Measurements from ENCODE around the gene RHNO1.

DNA sequence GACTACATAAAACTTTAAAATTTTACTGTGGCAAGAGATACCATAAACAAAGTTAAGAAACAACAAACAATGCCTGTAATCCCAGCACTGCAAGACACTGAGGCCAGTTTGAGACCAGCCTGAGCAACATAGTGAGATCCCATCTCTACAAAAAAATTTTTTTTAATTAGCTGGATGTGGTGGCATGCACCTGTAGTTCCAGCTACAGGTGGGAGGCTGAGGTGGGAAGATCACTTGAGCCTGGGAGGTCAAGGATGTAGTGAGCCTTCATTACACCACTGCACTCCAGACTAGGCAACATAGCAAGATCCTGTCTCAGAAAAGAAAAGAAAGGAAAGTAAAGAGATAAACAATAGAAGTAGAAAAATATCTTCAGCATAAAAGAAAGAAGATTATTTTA, 16.9 kb upstream of the RHNO1 start:
- TF ChIP-seq ELF4 (CRISPR knock-in tag; IDR thresholded peaks at IDR 0.05; ENCODE audit: low read depth) (no peak), NR2C2 (CRISPR knock-in tag; IDR thresholded peaks at IDR 0.05) (no peak), GRHL2 (CRISPR knock-in tag; IDR thresholded peaks at IDR 0.05; ENCODE audit: insufficient replicate concordance, severe bottlenecking) (no peak), ZNF671 (CRISPR knock-in tag; IDR thresholded peaks at IDR 0.05) (no peak)
- TF ChIP-seq, protein P1, sequence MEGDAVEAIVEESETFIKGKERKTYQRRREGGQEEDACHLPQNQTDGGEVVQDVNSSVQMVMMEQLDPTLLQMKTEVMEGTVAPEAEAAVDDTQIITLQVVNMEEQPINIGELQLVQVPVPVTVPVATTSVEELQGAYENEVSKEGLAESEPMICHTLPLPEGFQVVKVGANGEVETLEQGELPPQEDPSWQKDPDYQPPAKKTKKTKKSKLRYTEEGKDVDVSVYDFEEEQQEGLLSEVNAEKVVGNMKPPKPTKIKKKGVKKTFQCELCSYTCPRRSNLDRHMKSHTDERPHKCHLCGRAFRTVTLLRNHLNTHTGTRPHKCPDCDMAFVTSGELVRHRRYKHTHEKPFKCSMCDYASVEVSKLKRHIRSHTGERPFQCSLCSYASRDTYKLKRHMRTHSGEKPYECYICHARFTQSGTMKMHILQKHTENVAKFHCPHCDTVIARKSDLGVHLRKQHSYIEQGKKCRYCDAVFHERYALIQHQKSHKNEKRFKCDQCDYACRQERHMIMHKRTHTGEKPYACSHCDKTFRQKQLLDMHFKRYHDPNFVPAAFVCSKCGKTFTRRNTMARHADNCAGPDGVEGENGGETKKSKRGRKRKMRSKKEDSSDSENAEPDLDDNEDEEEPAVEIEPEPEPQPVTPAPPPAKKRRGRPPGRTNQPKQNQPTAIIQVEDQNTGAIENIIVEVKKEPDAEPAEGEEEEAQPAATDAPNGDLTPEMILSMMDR (IDR thresholded peaks at IDR 0.05) = no peak

Data from WTC11 (cell line).